Calu3 (cell line): ENCODE measurements around the gene PDK1. TPM values are rescaled to one million over a fixed set of nuclear protein-coding genes. Genes with fewer than 3 reads are reported as not detected.

Source experiments
- BruUV-seq: library from RNA; stranded (reverse); fragments of 400-500 nt; replicated peaks from 2 replicates; lab custom pipeline; 2021; lab: Mats Ljungman, UMichigan
- CTCF ChIA-PET: fragments of 300-600 bp; sonication (Branson Sonifier 250); formaldehyde crosslinking; loops from one replicate; lab custom pipeline; 2022; ENCODE audit warnings: antibody characterized with exemption; lab: Charles Lee
- DNase-seq: peaks from one replicate; pipeline ENCODE4 v3.0.0; 2022
- H3K27ac Mint-ChIP-seq: one replicate; pipeline ENCODE4 v1.8.0; 2022; ENCODE audit warnings: mixed read lengths; ENCODE audit not compliant: unreplicated experiment
- H3K27me3 Mint-ChIP-seq: one replicate; pipeline ENCODE4 v1.8.0; 2022; ENCODE audit warnings: mixed read lengths; ENCODE audit not compliant: unreplicated experiment
- H3K36me3 Mint-ChIP-seq: one replicate; pipeline ENCODE4 v1.8.0; 2022; ENCODE audit warnings: mild to moderate bottlenecking, moderate library complexity, mixed read lengths; ENCODE audit not compliant: insufficient read depth, unreplicated experiment
- H3K4me1 Mint-ChIP-seq: one replicate; pipeline ENCODE4 v1.8.0; 2022; ENCODE audit warnings: mild to moderate bottlenecking, low read depth, mixed read lengths; ENCODE audit not compliant: unreplicated experiment
- H3K4me3 Mint-ChIP-seq: one replicate; pipeline ENCODE4 v1.8.0; 2022; ENCODE audit warnings: mild to moderate bottlenecking, low read depth, moderate library complexity, mixed read lengths; ENCODE audit not compliant: unreplicated experiment
- H3K9me3 Mint-ChIP-seq: one replicate; pipeline ENCODE4 v1.8.0; 2022; ENCODE audit warnings: low read depth, mixed read lengths; ENCODE audit not compliant: unreplicated experiment
- CTCF ChIP-seq: fragments of 200-600 bp; IDR thresholded peaks from one replicate; pipeline ENCODE4 v1.8.0; 2022; ENCODE audit warnings: antibody characterized with exemption; ENCODE audit not compliant: unreplicated experiment
- intact Hi-C: fragments of 100-400 bp; cut with micrococcal nuclease; formaldehyde crosslinking; loops from one replicate; pipeline ENCODE4 v1.10.0; 2022; ENCODE audit not compliant: unreplicated experiment
- total RNA-seq: library from RNA; stranded (reverse); gene quantifications from 2 replicates; pipeline ENCODE4 v1.2.3, GENCODE V29; 2022

Gene PDK1
- total RNA-seq, 1 experiment from 2014 or later: 16.8 TPM

GRCh38 chr2:172609488-172609887 lies 53.6 kb downstream of the PDK1 start:
- Mint-ChIP-seq H3K4me3 (no peak overlapping the region), H3K4me1 (no peaks in the 10 kb centered on the region), H3K36me3 (no peaks in the 10 kb centered on the region), H3K27me3 (no peaks in the 10 kb centered on the region), H3K9me3 (no peaks in the 10 kb centered on the region), H3K27ac (no peak overlapping the region)
- intact Hi-C loops: no loop called here
- BruUV-seq: no TSS peak
- CTCF ChIA-PET: interaction anchor here (0.5 to 1.2 kb wide), 2 partner anchors 30 to 101 kb away, joined by 3 to 6 read pairs; no protein-coding TSS in a partner anchor
- TF ChIP-seq CTCF: no peak
- DNase-seq: no peak

DNA sequence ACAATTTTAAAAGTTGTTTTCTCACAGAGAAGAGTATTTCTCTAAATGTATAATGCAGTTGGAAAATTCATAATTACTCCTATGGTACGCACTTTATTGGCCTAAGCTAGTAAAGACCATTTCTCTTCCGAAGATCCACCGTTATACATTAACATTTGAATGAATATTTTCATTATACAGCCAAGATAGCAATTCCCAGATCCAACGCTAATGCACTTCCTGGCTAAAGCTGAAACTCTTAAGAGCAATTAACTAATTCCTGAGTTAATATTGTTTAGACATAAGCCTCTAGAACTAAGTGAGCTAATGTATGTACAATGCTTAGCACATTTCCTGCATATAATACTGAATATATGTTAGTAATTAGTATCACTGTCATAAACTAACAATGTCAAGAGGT lies 56.2 kb downstream of the PDK1 start:
- Mint-ChIP-seq H3K36me3 (no peaks in the 10 kb centered on the region), H3K4me1 (no peaks in the 10 kb centered on the region), H3K9me3 (no peaks in the 10 kb centered on the region), H3K27ac (no peak overlapping the region), H3K4me3 (no peak overlapping the region), H3K27me3 (no peaks in the 10 kb centered on the region)
- DNase-seq: no peak
- no peak for TF ChIP-seq CTCF
- intact Hi-C loops: no loop called here
- no TSS peak for BruUV-seq
- CTCF ChIA-PET: no interaction called here

- H3K36me3 Mint-ChIP-seq: no peaks in the 10 kb centered on the region
- CTCF ChIA-PET: no interaction called here
- H3K27ac Mint-ChIP-seq: no peak overlapping the region
- TF ChIP-seq CTCF: no peak
- no TSS peak for BruUV-seq
- H3K9me3 Mint-ChIP-seq: no peaks in the 10 kb centered on the region
- H3K4me1 Mint-ChIP-seq: no peaks in the 10 kb centered on the region
- no peaks in the 10 kb centered on the region for H3K27me3 Mint-ChIP-seq
- intact Hi-C loops: no loop called here
- DNase-seq: no peak
- no peak overlapping the region for H3K4me3 Mint-ChIP-seq
Observed at GRCh38 chr2:172613040-172613439, 57.1 kb downstream of the PDK1 start.

GRCh38 chr2:172613615-172614231 lies 57.8 kb downstream of the PDK1 start:
- Mint-ChIP-seq H3K4me3 (no peak overlapping the region), H3K27me3 (no peaks in the 10 kb centered on the region), H3K36me3 (no peaks in the 10 kb centered on the region), H3K9me3 (no peaks in the 10 kb centered on the region), H3K4me1 (no peaks in the 10 kb centered on the region), H3K27ac (no peak overlapping the region)
- no peak for TF ChIP-seq CTCF
- DNase-seq: no peak
- intact Hi-C loops: no loop called here
- CTCF ChIA-PET: no interaction called here
- BruUV-seq: no TSS peak
